ENCODE results near the gene FAM168A.

The FAM168A gene

DNA sequence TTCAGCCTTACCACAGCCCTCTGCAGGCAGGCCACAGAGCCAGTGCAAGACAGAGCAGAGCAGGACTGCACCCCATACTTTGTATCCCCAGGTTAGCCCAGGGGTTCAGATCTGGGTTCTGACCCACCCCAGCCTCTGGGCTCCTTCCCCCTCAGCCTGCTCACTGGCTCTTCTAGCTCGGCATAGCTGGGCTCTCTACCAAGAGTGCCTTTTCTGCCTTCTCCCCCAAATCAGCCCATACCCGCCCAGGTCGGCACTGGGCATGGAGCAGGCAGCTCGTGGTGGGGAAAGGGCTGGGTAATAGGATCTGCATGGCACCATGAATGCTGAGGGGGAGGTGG lies 213.4 kb downstream of the FAM168A start:
- no peak for DNase-seq

DNA sequence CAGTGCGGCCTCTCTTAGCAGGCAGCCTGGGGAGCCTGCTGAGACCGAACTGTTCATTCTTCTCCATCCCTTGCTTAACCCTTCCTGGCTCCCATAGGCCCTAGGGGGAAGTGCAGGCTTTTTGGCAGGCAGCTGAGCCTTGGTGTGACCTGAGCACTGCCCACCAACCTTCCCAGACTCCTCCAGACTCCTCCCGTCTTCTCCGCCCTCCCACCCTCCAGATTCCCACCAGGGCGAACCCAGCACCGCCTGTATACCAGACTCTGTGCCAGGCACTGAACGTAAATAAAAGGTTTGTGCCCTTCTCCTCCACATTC lies 213.8 kb downstream of the FAM168A start:
- DNase-seq = no peak

DNA sequence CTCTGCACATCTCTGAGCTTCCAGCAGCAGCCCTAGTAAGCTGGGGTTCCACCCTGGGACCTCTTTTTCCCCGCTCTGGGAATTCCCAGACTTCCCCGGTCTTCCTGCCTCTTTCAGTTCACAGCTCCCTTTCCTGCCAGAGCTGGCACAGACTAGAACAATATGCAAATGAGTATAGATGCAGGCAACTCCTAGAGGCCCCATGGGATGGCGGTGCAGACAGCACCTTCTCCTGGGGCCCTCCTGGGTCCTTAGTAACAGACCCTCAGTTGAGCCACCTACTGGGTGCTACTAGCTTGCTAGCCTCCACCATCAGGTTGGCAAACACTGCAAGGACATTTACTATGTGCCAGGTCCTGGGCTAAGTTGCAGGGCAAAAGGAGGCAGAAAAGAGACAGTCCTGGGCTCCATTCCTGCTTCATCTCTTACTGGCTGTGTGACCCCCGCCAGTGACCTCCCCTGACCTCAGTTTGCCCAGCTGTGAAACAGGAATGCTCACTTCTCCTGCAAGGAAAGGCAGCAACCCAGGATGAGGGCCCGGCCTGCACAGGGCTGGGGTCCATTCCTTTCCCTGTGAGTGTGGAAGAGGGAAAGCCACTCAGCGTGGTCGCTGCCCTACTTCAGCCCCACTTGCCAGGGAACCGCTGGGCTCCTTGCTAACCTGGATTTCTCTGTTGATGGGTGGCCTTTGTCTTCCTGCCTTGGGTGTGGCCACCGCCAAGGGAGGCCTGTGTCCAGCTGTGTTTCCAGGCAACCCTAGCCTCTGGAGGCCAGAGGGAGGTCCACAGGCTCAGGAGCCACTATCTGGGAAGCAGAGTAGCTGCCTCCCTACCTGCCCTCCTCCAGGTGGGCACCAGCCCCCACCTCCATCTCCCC lies 214.4 kb downstream of the FAM168A start:
- no peak for DNase-seq

DNA sequence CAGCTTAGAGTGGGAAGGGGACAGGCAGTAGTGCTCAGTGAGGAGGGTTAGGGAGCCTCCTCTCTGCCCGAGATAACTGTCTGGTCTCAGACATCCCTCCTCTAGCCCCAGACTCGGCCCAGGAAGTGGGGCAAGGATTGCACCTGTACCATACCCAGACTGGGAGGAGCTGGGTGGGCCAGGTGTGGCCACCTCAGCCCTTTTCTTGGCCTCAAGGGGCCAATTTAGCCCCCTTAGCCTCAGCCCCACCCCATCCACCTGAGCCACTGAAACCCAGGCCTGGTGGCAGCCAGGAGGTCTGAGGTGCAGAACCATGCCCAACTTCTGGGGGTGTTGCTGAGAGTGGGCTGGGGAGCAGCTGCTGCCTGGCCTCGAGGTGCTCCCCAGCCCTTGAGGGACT lies 215.2 kb downstream of the FAM168A start:
- no peak for DNase-seq

DNA sequence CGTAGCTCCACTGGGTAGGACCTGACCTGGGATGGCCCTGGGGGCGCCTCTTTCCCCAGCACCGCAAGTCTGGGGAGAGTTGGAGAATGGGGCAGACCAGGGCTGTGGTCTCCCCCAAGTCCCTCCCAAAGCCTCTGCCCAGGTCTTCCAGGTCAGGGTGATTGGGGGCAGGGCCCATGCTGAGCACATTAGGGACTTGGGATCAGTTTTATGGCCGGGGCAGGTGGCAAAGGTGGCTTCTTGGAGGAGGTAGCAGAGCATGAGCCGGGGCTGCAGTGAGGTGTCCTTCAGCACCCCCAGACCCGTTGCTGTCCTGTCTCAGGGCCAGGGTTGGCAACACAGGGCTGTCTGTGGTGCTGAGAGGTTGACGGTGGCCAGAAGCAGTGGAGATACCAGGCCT lies 215.7 kb downstream of the FAM168A start:
- DNase-seq = no peak

DNA sequence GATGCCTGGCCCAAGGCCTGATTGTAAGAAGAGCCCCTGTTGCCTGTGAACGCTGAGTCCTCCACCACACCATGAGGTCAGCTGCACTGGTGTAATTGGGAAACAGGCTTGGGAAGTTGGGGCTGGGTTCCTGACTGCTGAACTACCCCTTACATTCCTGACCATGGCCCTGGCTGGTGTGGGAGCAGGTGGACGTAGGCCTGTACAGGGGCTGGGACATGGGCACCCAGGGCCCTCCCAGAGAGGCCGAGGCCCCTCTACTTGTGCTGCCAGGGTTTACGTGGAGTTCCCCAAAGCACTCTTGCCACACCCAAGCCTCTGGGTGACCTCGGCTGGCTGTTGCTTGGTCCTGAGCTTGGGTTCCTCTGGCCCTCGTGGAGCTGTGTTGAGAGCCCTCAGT lies 216.3 kb downstream of the FAM168A start:
- no peak for DNase-seq

DNA sequence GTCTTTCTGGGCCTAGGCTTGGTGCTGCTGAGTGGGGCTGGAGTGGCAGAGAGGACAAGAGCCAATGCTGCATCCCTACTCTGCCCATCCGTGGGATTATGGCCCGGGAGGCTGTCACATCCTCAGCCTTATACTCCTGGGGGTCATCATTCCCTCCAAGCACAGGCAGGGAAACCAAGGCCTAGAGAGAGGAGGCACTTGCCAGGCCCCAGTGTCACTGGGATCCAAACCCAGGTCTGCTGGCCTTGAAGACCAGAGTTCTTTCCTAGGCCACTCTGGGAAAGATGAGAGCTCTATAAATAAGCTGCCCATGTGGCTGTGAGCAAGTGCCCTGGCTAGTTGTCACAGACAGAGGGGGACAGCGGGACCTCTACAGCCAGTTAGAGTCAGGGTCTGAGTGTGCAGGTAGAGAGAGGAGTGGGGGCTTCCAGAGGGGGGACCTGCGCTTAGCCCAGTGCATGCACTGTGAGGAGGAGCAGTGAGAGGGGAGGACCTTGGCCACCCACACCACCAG lies 217.0 kb downstream of the FAM168A start:
- DNase-seq = no peak

DNA sequence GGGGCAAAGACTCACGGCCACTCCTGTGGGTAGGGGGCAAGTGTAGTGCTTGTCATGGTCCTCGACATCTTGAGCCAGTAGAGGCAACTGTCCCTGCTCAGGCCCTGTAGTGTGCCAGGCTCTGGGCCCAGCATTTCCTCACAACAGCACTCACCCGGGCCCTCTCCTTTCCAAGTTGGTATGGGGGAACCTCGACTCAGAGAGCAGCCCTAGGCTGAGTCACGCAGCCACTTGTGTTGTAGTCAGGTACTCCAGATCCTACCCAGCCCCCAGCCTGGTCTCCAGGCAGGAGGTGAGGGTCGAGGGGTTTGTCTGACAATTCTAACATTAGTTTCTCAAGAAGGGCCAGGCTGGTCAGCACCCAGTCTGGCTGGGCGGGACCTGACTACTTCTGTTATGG lies 217.6 kb downstream of the FAM168A start:
- no peak for DNase-seq

DNA sequence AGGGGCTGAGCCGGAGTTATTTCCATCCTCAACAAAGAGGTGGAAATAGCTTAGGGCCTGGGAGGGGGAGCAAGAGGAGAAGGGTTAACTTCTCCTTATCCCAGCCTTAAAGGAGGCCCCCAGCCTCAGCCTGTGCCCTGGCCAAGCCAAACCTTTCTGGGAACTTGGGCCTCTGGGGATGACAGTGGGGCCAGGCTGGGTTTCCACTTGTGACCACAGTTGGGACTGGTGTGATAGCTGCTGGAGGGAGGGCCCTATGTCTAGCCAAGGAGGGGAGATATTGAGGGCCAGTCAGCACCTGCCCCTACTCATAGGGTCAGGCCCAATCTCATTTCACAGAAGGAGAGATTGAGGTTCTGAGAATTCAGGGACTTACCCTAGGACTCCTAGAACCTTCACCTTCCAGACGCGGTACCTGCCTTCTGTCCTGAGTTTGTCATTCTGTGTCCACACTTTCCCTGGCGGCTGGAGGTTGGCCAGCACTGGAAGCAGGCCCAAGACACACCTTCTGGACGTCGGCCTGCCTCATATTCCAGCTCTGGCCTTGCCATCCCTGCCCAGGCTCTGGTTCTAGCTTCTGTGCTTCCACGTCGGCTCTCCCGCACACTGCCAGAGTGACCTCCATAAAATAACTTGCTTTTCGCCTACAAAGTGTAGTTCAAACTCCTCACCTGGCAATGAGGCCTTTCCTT lies 218.6 kb downstream of the FAM168A start:
- no peak for DNase-seq

DNA sequence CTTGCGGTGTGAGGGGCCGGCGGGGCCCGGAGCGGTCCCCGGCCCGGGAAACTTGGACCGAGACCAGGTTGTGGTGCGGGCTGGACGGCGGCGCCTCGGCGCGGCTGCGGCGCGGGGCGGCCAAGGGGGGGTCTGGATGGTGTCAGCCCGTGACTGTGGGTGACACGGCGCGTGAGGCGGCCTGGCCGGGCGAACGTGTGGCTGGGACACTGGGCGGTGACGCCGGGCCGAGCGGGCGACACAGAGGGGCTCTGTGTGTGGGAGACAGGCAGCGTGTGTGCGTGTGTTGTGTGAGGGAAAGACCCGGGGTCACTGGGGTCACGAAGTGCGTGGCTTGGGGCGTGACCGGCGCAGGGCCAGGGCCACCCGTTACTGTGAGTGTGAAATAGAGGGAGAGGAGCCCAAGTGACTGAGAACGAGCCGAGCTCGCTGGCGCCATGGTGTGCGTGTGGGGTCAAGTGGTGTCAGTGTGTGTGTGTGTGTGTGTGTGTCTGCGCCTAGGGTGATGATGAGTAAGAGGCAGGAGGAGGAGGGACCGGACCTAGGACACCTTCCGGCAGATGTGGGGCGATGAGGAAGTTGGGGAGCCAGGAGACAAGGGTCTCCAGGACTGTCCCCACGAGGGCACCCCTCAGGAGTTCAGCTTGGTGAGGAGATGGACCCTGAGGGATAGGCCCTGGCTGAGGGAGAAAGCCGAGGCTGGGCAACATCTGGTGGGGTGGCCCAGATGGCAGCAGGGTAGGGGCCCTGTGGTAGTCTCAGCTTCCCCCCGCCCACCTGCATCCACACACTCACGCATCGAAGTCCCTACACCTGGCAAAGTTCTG lies 220.9 kb downstream of the FAM168A start:
- DNase-seq = no peak

DNA sequence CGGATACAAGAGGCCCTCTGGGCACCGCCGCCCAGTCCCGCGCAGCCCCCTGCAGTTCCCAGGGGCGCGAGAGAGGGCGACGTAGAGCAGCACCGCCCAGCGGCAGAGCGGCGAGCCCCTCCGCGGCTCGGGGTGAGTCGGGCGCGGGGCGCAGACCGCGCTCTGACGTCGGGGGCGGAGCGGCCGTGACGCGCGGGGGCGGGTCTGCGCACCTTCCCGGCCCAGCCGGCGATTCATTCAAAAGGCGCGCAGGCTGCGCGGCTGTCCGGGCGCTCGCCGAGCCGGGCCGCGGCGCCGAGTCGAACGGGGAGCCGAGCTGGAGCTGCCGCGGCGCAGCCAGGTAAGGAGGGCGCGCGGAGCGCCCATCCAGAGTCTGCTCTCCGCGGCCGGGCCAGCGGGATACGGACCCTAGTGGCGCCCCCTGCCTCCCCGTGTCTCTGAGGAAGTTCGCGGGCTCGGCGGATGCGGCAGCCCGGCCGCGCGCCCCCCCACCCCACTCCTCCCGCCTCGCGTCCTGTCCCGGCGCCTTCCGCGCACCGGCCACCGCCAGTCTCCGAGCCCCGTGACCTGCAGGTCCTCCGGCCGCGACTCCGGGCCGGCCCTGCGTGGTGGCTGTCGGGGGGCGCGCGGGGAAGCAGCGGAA lies 221.6 kb downstream of the FAM168A start, which contains the start of gene RELT:
TSS of gene RELT (plus strand) at position 240 of the 643 bp plus-strand sequence. CDS start 12,738 bp downstream, outside the sequence.
- DNase-seq = peak; percentile 79

DNA sequence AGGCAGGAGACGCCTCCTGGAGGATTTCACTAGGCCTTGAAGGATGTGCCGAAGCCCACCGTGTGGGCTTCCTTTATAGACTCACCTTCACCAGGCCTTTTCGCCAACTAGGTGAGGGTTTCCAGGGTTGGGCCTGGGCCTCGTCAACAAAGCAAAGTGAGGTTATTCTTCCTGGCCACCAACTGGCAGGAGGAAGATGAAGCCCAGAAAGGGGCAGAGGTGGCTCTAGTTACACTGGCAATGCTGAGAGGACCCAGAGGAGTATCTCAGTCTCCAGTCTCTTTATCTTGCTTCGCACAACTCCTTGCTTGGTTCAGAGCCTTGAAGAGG lies 222.1 kb downstream of the FAM168A start:
- DNase-seq = no peak

DNA sequence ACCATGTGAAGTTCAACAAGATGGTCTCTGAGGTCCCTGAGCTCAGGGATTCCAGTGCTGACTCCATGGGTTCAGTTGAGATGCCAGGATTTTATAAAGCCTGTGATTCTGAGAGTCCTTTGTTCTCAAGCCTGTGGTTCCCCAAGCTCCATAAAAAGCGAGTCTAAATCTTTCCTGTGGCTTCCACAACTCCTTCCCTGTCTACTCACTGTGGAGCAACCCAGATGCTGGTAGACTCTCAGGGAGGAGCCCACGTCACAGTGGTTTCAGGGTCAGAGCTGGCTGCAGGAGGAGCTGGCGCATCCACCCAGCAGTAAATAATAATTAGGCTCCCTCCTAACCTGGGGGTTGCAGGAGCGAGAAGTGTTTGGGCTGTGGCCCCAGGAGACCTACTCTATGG lies 223.8 kb downstream of the FAM168A start:
- no peak for DNase-seq

DNA sequence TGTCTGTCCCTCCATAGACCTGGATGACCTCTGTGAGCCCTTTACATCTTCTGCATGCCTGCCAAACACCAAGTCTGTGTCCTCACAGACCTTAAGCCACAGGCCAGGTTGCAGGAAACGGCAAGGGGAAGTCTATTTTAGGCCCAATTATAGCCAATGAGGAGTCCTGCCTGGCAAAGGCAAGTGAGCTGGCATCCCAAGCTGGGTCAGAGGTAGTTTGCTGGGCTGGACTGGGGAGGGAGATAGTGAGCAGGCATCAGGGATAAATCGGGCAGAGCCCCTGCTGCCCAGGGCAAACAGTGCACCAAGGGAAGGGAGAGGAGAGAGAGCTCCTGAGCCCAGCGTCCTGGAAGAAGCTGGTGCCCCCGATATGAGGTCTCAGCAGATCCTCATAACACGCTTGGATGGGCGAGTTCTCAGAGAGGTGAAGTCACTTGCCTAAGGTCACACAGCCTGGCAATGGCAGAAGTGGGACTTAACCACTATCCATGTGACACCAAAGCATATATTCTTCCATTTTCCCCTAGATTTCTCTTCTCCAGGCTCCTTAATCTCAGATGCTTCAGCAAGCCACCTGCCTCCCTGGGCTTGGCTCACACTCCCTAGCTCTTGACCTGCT lies 225.4 kb downstream of the FAM168A start:
- no peak for DNase-seq

DNA sequence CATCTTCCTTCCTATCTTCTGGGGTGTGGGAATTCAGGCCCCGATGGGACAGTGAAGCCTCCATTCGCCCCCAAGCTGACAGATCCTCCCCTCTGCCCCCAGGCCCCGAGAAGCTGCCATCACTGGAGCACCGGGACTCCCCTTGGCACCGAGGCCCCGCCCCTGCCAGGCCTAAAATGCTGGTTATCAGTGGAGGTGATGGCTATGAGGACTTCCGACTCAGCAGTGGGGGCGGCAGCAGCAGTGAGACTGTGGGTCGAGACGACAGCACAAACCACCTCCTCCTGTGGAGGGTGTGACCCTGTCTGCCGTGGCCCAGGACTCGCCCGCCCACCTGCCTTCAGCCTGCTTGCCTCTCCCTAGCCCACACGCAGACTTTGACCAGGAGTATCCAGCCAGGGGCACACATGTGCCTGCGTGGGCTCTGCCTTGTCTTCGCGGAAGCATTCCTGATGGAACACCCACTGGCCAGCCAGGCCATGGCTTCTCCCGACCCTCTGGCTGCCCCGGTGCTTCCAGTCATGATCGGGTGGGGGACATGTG lies 230.4 kb downstream of the FAM168A start:
- no peak for DNase-seq

DNA sequence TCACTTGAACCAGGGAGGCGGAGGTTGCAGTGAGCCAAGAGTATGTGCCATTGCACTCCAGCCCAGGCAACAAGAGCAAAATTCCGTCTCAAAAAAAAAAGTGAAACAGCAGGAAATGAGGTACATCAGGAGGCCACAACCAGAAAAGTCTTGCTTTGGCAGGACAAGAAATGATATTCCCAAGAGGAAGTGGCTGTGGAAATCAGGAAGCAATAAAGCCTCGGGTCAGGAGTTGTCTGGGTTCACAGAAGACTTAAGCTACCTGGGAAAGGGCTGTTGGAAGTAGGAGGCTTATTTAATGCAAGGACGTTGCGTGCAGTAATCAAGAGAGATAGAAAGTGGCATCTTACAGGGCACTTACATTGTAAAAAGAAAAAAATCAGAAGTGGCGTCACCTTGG lies 231.0 kb downstream of the FAM168A start:
- DNase-seq = no peak

DNA sequence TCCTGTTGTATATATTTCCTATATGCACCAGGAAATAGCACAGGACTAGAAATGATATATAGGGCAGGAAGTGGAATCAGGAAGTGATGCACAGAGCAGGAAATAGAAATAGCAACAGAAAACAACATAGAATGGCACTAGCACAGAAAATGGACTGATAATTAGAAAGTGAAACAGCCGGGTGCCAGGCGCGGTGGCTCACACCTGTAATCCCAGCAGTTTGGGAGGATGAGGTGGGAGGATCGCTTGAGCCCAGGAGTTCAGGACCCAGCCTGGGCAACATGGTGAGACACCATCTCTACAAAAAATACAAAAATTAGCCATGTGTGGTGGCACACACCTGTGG lies 231.7 kb downstream of the FAM168A start:
- no peak for DNase-seq

DNA sequence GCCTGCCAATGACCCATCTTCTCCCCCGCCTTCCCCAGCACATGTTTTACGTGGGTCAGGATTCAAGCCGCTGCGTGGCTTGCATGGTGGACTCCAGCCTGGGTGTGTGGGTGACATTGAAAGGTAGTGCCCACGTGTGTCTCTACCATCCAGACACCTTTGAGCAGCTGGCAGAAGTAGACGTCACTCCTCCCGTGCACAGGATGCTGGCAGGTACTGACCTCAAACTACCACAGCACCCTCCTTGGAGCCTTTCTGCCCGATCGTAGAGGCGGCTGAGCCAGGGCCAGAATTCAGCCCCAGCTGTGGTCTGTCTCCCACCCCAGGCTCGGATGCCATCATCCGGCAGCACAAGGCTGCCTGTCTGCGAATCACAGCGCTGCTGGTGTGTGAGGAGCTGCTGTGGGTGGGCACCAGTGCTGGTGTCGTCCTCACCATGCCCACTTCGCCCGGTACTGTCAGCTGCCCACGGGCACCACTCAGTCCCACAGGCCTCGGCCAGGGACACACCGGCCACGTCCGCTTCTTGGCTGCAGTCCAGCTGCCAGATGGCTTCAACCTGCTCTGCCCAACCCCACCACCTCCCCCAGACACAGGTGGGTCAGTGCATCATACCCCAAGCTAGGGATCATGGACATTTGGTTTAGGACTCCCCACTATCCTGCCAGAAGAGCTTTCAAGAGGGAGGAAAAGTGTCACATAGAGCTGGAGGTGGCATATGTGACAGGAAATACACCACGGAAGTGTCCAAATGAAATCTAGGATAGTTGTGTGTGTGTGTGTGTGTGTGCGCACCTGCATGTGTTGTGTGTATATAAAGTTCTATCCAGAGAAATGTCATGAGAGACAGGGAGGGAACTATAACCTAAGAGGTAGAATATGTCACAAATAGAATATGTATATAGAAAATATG lies 232.3 kb downstream of the FAM168A start:
- no peak for DNase-seq

DNA sequence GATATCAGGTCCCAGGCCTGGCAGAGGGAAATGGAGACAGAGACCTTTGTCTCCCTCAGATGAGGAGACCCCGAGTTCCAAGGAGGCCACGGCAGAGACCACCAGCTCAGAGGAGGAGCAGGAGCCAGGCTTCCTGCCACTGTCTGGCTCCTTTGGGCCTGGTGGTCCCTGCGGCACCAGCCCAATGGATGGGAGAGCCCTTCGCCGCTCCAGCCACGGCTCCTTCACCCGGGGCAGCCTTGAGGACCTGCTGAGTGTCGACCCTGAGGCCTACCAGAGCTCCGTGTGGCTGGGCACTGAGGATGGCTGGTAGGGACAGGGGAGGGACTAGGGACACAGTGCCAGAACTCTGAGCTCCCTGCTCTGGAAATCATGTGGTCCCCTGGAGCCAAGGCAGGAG lies 234.8 kb downstream of the FAM168A start:
- DNase-seq = no peak

DNA sequence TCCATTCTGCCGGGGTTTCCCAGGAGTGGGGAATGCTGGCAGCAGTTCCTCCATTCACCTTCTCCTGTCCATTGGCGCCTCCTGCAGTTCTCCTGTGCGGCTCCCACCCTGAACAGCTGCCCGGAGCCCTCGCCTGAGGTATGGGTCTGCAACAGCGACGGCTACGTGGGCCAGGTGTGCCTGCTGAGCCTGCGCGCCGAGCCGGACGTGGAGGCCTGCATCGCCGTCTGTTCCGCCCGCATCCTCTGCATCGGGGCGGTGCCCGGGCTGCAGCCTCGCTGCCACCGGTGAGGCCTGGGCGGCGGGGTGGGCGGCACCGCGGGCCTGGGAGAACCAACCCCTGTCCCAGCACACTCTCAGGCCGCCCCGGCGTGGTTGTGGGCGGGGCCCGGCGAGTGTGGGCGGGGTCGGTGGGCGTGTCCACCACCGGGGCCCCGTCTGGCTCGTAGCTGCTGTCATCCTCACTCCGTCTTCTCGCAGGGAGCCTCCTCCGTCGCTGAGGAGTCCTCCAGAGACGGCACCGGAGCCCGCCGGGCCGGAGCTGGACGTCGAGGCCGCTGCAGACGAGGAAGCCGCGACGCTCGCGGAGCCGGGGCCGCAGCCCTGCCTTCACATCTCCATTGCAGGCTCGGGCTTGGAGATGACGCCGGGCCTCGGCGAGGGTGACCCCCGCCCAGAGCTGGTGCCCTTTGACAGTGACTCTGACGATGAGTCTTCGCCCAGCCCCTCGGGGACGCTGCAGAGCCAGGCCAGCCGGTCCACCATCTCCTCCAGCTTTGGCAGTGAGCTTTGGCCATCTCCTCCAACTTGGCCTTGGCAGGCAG lies 235.7 kb downstream of the FAM168A start:
- no peak for DNase-seq

Measured in NCI-H446 treated with DMSO at 0.1 percent for 48 hours (cell line).